Fibroblast of skin of back (primary cell): ENCODE data around the gene VWA3A.
"Not testable (repeated sequence)": the region's sequence is repeated elsewhere in the genome, so short reads cannot be mapped to it uniquely, and the experiment has no call there.

ENCODE experiments used
- DNase-seq: peaks from one replicate; pipeline ENCODE4 v3.0.0-alpha.2; 2013

Gene VWA3A

DNA sequence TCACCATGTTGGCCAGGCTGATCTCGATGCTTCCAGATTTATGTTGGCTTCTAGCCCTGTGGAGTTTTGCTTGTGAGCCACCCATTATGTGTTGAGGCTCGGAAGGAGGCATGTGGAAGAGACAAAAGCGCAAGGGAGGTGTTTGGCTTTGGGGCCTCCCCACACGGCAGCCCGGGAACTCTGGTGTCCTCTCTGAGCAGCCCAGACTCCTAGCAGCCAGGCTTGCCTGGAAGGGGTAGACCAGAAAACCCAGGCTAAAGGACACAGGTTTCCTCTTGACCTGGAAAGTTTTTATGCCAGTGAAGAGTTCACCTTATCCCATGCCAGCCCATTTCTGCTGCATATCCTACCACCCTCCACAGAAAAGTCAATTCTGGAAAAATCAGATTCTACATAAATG lies 91.0 kb downstream of the VWA3A start:
- no peak for DNase-seq

DNA sequence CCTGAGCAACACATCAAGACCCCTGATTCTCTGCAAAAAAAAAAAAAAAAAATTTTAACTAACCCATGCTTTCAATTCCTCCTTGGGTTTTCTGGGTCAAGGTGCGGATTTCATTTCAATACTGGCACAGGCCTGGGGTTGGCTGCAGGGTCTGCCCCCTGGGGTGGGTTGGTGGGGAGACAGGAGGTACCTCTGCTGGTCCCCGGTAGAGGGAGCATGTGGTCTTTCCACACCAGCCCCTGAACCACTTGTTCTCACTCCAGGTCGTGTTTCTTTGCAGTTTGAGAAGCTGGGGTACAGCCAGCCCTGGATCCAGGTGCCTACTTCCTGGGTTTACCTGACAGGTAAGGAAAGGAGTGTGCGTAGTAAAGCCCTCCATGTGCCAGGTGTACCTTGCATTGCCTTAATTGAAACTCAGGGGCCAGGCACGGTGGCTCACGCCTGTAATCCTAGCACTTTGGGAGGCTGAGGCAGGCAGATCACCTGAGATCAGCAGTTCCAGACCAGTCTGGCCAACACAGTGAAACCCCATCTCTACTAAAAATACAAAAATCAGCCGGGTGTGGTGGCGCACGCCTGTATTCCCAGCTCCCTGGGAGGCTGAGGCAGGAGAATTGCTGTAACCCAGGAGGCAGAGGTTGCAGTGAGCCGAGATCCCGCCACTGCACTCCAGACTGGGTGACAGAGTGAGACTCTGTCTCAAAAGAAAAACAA lies 91.7 kb downstream of the VWA3A start:
- DNase-seq: no peak

DNA sequence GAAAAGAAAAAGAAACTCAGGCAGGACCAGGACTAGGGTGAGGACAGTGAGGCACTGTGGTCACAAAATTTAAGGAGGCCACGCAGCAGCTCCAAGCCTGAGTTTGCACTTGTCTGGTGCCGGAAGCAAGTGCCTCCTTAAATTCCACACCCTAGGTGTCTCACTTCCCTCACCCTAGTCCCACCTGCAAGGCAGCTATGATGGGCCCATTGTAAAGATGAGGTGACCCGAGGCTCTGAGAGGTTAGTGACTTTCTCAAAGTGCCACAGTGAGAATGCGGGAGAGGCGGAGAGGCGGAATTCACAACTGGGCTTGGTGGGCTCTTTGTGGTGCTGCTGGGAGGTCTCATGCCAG lies 92.3 kb downstream of the VWA3A start:
- no peak for DNase-seq

DNA sequence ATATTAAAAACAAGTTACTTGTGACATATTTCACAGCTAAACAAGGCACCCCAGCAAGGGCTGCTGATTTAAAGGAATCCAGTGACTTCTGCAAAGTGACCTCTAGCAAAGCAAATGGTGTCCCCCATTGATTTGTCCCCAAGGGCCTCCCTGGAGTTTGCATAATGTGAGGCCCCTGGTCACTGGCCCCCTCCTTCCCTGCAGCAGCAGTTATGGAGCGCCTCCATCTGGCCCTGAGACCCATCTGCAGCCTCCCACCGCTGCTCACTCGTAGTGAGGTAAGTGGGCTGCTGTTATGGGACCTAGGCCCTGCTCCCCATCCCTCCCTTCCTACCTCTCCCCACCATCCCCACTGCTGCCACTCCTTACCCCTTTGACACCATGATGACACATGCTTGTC lies 94.2 kb downstream of the VWA3A start:
- no peak for DNase-seq

DNA sequence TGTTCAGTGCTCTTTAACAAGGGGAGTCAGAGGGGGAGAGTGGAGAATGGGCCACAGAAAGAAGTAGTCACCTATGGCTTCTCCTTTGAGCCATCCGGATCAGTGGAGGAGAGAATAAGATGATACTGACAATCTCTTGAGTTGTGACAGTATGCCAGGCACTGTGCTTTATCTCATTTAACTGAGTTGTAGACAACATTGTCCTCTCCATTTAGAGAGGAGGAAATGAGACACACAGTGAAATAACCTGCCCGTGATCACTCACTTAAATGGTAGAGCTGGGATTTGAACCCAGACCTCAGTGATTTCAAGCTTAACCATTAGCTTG lies 95.9 kb downstream of the VWA3A start:
- DNase-seq: no peak

DNA sequence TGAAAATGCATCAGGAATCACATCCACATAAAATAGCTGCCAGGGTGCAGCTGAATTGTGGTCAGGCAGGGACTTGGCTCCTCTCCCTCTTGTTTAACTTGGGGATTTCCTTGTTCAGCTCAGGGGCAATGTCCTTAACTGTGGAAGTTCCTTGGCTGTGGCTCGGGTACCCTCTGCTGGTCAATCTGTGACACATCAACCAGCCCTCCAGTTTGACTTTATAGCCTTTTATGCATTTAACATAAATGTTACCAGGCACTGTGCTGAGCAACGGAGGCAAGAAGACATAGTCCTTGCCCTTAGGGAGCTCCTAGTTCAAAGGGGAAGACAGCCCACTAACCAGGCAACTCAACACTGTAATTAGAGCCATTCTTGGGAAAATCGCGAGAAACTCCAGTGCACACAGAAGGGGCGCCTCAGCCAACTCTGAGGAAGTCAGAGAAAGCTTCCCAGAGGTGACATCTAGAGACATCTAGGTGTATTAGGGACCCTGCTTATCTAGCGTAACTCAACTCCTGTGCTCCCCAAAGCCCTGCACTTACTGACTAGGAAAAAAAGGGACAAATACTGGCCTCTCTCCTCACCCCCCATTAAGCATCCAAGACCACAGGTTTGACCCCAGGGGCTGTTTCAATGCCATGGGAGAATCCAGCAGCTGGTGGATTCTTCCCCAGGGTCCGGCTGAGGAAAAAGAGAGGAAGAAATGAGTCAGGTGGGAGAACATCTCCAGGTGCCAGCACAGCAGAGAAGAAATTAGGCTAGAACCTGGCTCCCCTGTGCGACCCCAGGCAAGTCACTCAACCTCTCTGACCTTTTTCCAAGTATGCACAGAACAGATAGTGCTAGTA lies 96.5 kb downstream of the VWA3A start:
- peak; percentile 80 for DNase-seq

DNA sequence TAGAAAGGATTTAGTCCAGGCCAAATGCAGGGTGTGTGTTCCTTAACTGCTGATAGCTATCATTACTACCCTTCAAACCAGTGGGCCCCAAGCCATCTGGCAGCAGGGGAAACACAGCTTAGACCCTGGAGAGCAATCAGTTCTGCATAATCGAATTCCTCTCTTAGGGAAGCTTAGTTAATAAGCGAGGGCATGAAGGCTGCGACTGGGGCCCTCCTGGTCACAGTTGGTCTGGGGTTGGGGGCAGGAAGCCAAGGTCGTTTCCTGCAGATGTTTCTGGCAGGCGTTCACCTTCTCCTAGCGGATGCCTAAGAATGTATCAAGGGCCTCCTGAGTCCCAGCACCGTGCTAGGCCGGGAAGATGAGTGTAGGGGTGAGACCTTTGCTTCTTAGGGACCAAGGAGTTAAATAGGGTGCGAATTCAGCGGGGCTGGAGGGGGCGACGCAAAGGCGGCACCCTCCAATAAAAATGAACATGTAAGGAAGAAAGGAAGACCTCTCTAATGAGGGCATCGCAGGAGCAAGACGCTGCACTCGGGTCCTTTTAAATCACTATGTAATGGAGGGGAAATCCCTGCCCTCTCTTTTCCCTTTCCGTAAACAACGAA lies 97.2 kb downstream of the VWA3A start:
- DNase-seq: no peak

DNA sequence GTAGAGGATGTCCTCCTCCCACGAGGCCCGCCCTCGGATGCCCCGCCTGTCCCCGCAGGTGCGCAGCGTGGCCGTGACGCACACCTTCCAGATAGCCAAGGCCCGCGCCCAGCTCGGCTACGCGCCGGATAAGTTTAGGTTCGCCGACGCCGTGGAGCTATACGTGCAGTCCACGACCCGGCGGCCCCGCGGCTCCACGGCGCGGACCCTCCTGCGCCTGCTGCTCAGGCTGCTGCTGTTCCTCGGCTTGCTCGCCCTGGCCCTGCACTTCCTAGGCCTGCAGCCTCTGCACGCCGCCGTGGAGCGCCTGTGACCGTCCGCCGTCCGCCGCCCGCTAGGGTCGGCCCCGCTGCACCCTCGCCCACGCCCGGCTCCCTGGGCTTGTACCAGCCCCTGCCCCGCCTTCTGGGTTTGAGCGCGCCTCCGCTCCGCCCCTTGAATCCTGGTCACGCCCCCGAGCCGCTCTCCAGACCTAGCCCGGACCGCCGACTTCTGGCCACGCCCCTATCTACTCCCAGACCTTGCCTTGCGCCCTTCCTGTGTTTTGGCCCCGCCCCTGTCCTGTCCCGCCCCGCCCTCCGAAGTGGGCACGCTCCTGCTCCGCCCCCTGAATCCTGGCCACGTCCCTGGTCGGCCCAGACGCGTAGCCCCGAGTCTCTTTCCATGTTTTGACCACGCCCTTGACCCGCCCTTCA lies 97.9 kb downstream of the VWA3A start:
- peak; percentile 99 for DNase-seq

DNA sequence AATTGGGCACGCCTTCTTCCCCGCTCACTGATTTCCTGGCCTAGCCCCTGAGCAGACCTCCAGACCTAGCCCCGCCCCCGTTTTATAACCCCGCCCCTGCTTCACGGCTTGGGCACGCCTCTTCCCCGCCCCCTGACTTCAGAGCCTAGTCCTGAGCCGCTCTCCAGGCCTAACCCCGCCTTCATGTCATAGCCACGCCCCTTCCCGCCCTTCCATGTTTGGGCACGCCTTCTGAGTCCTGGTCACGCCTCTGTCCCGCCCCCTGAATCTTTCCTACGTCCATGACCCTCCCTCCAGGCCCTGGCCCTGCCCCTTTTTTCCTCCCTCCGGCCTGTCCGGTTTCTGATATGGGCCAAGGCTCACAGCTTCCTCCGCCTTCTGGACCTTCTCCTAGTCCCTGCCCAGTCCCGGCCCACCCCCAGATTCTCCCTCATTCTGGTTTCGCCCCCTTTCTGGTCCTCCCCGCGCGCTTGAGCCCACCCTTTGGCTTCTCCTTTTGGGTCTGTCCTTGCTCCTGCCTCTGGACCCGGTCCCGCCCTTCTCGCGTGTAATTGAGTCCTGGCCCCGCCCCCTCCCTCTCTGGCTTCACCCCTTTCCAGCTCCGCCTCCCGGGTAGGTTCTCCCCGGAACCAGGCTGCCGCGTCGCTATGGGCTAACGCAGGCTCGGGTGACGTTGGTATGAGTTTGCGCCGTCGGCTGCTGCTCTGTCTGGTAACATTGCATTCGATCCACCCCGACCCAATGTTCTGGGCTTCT lies 98.6 kb downstream of the VWA3A start:
- peak; percentile 97 for DNase-seq

DNA sequence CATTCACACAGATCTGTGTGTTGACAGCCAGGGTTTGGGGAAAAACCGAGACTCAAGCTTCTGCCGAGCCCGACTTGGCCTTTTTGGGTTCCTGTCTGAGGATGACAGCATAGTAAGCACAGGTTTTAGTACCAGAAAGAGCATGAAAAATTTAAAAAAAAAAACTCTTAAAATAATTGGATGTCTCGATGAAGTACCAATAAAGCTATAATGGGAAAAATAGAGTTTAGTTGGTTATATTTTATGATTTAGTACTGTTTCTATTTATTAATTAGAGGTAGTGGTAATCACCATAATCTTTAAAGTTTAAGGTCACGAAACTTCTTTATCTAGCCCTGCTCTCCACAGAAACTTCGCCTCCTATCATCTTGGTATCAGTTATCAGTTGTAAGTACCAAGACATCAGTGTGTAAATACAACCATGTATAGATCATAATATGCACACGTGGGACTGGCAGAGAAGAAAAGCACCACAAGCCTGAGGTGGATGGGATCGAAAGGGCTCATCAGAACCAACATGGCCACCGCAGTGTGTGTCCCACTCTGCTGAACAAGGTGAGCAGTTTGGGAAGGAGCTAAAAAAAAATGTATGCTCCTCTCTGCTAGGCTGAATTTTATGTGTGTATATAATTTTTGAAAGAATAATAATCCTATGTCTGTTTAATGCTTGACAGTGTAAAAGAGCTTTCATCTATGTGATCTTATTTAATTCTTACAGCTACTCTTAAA lies 99.4 kb downstream of the VWA3A start:
- DNase-seq: no peak

DNA sequence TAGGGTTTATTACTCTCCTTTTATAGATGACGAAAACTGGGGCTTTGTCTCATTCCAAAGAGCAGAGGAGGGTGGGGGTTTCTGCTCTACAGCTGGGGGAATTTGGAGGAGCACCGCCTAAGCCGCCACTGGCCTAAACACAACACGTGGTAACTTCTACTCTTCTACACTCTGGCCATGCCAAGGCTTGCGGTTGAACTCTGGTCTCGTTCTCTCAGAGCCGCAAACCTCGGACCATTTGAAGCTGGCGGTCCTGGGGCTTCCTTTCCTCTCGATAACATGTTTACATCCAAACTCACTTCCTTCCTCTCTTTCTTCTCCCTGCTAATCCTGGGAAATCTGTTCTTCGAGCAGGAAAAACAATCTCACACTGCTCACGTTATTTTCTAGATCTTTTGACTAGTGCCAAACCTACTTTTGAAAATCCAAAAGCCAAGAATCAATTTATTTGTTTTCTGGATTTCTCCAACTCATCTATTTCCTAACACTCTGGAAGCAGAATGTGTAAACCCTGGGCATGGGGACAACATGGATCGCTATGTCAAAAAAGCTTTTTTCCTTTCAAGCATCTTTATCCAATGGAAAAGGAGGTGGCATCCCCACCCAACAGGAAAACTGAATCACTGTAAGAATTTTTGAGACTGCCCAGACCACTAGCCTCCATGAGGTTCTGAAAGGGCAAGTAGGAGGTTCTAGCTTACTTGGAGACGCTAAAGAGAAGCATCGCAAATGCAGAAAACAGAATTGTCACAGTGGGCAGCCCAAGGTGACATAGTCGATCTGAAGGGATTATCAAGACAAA lies 100.1 kb downstream of the VWA3A start:
- DNase-seq: peak; percentile 84

DNA sequence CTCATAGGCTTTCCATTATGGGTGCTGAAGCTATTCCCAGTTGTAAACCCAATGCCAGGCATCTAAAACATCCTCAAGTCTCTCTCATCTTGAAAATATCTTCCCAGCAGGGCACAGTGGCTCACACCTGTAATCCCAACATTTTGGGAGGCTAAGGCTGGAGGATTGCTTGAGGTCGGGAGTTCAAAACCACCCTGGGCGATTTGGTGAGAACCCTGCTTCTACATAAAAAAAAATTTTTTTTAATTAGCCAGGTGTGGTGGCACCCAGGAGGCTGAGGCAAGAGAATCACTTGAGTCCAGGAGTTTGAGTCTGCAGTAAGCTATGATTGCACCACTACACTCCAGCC lies 100.7 kb downstream of the VWA3A start:
- DNase-seq: no peak

DNA sequence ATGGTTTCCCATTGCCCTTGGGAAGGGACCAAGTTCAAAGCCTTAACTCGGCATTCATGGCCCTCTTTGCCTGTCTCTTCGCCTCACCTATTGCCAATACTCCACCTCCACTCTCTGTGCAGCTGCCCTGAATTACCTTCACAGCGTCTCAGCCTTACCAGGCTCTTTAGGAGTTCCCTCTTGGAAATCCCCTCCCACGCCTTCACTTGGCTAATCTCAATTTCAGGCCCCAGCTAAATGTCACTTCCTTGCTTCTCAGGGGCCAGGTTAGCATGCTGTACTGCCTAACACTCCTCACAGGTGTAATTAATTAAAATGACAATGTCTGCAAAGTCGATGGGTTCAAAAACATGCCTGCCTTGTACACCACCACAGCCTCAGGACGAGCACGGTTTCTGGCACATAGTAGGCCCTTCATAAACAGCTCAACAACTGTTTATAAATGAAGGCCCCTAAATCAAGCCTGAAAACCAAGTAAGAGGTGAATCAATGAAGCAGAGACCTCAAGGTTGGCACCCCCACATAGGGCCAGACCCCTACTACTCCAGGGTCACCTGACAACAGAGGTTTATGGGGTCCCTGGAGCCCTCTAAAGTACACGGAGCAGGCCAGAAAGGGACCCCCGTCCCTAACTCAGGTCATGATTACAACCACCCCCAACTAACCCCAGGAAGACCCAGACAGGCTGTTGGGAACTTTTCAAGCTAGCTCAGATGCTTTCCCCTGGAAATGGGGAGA lies 102.5 kb downstream of the VWA3A start:
- no peak for DNase-seq

DNA sequence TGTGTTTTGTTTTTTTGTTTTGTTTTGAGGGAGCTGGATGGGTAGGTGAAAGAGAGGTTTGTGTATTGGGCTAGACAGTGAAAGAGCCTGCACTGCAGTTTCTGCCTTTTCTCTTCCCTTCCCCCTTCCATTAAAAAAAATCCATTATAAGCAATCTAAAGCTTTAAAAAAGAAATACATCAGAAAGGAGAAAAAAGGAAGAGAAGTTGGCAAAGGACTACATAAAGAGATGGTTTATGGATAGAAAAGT lies 103.0 kb downstream of the VWA3A start:
- DNase-seq: no peak

DNA sequence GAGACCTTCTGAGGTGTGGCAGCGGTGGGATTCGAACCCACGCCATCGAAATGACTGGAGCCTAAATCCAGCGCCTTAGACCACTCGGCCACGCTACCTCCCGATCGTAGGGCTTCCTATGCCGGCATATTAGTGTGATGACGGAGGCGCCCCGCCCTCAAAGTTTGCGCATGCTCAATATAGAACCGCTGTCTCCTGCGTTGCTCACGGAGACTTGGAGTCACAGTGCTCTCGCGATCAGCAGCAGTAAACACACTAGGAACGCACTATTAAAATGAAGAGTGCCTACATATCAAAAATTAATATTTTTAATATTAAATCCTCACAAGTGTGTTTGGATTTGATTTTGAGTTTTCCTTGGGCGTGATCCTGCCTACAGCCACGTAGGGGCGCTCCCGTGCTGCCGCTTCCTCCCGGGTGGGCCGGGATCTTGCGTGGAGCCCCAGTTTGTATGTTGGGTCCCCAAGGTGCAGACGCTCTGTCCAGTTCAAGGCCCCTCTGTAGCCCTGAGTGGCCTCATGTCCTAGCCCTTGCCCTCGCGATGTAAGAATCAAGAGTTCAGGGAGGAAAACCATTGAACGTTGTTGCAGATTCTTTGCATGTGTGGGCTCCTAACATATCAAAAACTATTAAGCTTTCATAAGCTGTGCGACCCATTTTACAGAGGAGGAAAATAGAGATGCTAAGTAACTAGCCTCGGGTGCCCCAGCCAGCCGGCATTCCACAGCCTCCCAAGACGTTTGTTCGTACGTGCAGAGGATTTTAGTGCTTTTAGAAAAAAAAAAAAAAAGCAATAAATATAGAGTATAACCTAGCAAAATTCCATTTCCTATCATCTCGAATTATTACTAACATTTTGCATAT lies 103.6 kb downstream of the VWA3A start:
- peak; percentile 83 for DNase-seq

DNA sequence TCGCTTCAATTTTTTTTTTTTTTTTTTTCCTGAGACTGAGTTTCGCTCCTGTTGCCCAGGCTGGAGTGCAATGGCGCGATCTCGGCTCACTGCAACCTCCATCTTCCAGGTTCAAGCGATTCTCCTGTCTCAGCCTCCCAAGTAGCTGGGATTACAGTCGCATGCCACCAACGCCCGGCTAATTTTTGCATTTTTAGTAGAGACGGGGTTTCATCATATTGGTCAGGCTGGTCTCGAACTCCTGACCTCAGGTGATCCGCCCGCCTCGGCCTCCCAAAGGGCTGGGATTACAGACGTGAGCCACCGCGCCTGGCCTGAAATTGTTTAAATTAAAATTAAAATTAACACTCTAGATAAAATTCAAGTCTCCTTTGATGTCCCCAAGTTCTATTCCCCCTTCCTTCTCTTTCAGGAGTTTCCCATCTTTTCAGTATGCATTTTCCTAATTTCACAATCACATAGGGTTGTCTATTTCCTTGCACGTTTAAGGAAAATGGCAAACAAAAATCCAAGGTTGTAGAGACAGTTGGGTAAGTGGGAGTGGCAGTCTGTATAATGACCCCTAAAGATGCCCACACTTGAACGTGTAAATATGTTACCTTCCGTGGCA lies 104.3 kb downstream of the VWA3A start:
- not testable (repeated sequence) for DNase-seq

DNA sequence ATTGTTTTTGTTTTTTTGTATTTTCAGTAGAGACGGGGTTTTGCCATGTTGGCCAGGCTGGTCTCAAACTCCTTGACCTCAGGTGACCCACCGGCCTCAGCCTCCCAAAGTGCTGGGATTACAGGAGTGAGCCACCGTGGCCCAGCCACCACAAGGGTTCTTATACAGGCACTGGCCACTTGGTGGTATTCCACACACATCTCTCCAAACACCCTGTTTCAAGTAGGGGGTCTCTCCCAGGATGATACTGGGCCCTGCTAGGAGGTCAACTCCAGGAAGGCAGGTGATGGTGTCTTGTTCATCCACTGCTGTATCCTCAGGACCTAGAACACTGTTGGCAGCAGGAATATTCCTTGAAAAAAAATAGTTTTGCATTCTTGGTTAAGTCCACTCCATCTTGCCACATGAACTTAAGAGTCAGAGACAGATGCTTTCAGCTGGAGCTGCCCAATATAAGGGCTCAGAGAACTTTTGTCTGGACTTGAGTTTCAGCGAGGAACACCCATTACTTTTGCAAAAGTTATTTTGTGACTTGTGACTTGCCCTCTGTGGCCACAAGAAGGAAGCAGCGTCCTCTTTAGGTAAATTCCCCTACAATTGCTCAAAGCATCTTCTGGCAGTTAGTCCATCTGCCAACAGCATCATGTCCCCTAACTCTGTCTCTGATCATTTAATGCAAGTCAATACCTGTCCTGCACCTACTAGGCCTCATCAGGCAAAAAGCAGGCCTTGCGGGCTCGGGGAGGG lies 106.4 kb downstream of the VWA3A start:
- DNase-seq: no peak

DNA sequence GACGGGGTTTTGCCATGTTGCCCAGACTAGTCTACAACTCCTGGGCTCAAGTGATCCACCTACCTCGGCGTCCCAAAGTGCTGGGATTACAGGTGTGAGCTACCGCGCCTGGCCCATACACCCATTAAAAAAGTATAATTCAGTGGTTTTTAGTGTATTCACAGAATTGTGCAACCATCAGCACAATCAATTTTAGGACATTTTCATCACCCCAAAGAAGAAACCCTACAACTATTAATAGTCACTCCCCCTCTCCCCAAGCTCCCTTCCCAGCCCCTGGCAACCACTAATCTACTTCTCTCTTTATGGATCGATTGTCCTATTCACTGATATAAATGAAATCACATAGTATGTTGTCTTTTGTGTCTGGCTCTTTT lies 109.9 kb downstream of the VWA3A start:
- no peak for DNase-seq

DNA sequence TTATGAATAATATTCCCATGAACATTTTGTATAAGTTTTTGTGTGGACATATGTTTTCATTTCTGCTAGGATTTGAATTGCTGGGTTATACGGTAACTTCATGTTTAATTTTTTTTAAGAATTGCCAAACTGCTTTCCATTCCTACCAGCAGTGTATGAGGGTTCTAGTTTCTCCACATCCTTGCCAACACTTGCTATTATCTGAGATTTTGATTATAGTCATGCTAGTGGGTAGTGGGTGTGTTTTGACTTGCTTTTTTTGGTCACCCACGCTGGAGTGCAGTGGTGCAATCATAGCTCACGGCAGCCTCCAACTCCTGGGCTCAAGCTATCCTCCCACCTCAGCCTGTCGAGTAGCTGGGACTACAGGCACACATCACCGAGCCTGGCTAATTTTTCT lies 110.8 kb downstream of the VWA3A start:
- no peak for DNase-seq
